HG02885 (cell line): ENCODE measurements around the gene ZNF710.
"Not testable (repeated sequence)": the region's sequence is repeated elsewhere in the genome, so short reads cannot be mapped to it uniquely, and the experiment has no call there.

Source experiments
- ATAC-seq: cut with Tn5 transposase; IDR thresholded peaks from one replicate; pipeline ENCODE4 v1.9.1; 2021; ENCODE audit warnings: mild to moderate bottlenecking; ENCODE audit not compliant: unreplicated experiment, poor library complexity

ZNF710 gene

DNA sequence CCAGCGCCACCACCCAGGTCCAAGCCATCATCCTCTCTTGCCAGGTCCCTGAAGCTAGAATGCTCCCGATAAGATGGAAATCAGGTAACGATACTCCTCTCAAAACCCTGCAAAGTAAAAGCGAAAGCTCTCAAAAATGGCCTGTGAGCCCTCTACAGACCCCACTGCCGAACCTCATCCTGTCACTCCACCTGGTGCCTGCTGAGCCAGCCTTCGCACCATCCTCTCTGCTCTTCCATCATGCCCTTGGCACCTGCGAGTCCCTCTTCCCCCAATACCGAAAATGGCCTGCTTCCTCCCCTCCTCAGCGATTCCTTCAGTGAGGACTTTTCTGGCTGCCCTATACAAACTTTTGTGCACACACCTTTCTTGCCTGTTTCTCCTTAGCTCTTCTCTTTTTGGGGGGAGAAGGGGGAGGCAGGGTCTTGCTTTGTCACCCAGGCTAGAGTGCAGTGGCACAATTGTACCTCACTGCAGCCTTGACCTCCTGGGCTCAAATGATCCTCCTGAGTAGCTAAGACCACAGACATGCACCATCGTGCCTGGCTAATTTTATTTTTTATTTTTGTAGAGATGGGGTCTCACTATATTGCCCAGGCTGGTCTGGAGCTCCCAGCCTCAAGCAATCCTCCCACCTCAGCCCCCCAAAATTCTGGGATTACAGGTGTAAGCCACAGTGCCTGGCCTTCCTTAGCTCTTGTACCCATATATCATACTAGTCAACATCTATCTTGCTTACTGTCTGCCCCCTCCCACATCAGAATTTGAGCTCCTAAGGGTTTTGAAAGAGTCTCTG, 98.1 kb downstream of the ZNF710 start:
- ATAC-seq: no peak

GRCh38 chr15:90099868-90100831, 99.0 kb downstream of the ZNF710 start:
- no peak for ATAC-seq

DNA sequence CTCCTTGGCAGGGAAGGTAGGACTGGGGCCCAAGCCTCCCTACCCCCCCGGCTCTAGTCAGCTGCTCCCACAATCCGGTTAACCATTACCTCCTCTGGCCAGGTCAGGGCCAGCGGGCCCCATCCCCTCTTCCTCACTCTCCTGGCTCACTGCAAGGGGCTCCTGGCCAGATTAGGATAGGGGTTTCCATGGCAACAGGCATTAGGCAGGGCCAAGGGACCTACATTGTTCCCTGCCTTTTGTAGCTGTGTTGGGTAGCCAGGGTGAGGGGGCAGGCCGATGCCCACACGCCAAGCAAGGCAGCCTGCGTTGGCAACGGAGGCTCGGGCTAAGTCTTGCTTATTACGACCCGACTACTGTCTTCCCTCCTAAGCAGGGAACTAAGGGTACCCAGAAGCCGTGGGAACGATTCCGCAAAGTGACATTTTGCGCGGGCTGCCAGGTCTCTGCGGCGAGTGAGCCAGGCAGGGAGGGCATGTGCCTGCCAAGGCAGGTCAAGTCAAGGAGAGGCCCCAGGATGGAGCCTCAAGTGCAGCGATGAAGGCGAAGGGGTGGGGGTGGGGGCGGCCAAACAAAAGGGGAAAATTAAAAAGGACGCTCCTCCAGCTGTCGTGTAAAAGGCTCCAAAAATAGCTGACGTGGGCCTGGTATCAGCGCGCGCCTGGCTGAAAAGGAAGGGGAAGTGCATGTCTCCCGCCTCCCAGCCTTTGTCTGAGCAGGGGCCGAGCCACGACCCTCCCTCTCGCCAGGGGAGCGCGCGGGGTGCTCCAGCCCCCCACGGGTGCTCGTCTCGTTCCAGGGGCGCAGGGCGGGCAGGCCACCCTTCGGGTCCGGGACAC, 100.2 kb downstream of the ZNF710 start:
- peak; percentile 2 for ATAC-seq

DNA sequence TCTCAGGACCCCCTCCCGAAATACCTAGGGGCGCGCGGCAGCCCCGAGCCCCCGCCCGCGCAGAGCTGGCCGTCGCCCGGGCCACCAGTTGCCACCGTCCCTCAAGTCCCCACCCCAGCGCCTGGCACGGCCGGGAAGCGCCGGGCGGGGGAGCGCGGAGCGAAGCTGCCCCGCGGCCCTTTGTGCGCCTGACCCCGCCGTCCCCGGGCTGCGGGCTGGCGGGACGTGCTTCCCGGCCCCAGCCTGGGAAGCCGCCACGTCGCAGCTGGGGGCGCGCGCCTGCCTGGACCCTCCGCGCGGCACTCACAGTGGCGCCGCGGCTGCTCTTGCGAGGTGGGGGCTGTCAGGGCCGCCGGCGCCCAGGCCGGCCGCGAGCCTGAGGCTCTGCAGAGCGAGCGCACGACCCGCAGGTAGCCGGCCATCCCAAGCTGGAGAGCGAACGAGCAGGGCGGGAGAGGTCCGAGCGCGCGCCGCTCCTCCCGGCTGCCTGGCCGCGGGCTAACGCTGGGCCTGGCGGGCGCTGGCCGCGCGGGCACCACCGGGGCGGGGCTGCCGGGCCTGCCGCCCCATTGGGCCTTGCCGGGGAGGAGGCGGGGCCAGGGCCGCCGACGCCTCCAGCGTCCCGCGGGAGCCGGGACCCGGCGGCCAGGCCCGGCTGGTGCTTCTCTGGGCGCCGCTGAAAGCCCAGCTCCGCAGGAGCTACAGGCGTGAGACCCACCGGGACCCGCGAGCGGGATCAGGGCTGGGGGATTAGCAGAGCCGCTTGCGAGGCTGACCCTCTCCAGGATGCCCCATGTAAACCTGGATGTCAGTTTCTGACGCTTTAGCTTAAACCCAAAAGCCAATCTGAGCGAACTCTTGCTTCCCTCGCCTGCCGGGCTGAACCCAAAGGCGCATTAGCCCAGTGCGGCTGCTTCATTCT, 101.1 kb downstream of the ZNF710 start, which contains the start of gene IDH2:
TSS of gene IDH2 (minus strand) at position 500 of the 922 bp plus-strand sequence. CDS start at position 422, 78 bp downstream.
- peak; percentile 76 for ATAC-seq

- ATAC-seq: no peak
These were observed 102.7 kb downstream of the ZNF710 start for GRCh38 chr15:90103701-90104329.

- no peak for ATAC-seq
These were observed 103.4 kb downstream of the ZNF710 start for GRCh38 chr15:90104551-90104950.

- ATAC-seq: no peak
These were observed 104.4 kb downstream of the ZNF710 start for GRCh38 chr15:90105521-90105920.

DNA sequence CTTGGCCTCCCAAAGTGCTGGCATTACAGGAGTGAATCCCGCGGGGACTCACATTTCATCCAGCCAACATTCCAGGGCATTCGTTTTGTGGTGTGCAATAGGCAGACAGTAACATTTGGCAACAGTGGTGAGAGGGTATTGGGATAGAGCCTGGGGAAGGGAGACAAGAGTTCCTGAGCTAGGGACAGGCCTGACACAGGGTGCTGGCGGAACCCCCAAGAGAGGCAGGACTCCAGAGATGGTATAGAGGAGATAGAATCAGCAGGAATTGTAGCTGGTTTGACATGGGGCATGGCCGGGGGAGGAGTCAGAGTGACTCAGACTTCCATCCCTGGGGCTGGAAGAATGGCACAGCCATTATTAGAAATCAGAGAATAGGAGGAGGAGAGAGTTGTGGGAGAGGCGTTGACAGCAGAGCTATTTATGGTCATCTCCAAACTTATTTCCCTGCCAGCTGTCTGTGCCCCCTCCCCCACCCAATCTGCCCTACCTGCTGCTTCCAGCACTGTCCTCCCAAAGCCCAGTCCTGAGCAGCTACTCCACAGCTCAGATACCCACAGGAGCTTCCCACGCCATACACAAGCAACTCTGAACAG, 105.5 kb downstream of the ZNF710 start:
- no peak for ATAC-seq

- not testable (repeated sequence) for ATAC-seq
These were observed 106.9 kb downstream of the ZNF710 start for GRCh38 chr15:90108038-90108437.

DNA sequence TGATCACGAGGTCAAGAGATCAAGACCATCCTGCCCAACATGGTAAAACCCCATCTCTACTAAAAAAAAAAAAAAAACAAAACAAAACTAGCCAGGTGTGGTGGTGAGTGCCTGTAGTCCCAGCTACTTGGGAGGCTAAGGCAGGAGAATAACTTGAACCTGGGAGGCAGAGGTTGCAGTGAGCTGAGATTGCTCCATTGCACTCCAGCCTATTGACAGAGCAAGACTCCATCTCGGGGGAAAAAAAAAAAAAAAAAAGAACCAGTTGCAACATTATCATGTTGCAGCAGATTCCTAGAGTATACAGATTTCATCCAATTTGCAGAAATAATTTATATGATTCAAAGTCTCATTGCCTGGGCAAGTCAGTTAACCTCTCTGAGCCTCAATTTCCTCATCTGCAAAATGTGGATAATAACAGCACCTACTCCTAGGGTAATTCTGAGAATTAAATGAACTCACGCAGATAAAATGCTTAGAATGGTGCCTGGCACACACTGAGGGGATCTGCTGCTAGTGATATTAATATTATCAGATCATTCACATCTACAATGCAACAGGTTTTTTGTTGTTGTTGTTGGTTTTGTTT, 108.1 kb downstream of the ZNF710 start:
- not testable (repeated sequence) for ATAC-seq

- ATAC-seq: no peak
These were observed 112.0 kb downstream of the ZNF710 start for GRCh38 chr15:90113166-90113565.

DNA sequence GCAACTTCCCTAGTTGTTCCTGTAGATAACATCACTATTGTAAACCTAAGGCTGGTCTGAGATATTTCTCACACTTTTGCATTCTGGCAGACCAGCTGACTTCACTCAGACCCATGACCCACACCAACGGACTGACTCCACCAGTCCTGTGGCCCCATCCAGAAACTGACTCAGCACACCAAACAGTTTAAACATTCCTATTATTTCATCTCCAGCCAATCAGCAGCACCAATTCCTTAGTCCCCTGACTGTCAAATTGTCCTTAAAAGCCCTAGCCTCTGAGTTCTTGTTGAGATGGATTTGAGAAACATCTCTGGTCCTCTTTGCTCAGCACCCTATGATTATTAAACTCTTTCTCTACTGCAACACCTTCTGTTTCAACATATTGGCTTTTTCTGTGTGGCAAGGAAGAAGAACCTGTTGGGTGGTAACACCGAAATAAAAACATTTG, 113.4 kb downstream of the ZNF710 start:
- no peak for ATAC-seq

- ATAC-seq: no peak
These were observed 114.7 kb downstream of the ZNF710 start for GRCh38 chr15:90115783-90116182.

DNA sequence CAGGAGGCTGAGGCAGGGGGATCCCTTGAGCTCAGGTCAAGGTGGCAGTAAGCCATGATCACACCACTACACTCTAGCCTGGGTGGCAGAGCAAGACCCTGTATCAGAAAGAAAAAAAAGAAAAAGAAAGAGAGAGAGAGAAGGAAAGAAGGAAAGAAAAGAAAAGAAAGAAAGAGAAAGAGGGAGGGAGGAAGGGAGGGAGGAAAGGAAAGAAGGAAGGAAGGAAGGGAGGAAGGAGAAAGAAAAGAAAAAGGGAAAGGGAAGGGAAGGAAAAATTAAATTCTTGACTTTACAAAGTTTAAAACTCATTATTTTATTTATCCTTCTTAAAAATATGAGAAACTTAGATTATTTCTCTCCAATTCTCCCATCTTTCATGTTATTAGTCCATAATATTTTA, 118.2 kb downstream of the ZNF710 start:
- ATAC-seq: no peak

DNA sequence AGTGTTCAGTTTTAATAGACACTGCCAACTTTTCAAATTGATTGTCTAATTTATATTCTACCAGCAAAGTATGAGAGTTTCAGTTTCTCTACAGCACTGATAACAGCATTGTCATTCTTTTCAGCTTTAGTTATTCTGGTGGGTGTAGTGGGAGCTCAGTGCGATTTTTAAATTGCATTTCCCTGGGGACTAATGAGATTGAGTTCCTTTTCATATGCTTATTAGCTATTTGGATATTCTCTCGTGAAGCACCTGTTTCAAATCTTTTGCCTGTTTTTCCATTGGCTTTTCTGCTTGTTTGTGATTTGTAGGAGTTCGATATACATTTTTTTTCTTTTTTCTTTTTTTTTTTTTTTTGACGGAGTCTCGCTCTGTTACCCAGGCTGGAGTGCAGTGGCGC, 120.0 kb downstream of the ZNF710 start:
- no peak for ATAC-seq

GRCh38 chr15:90124507-90124906, 123.4 kb downstream of the ZNF710 start:
- no peak for ATAC-seq

DNA sequence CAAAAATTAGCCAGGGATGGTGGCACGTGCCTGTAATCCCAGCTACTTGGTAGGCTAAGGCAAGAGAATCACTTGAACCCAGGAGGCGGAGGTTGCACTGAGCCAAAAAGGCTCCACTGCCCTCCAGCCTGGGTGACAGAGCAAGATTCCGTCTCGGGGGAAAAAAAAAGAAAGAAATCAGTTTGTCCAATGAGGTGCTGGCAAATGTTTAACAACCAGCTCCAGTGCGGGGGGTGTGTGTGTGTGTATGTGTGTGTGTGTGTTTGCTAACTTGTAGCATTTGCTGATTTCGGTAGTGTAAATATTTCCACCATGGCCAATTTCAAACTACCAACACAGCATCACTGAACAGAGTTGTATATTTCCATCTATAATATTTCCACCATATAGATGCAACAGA, 124.9 kb downstream of the ZNF710 start:
- ATAC-seq: no peak
